ENCODE measurements around the gene CDK16.
A peak's percentile ranks its signal among the peaks of the same experiment; 100 is the strongest.

The CDK16 gene

GRCh38 chrX:47209508-47210238 lies 8.8 kb upstream of the CDK16 start:
- DNase-seq: no peak

- DNase-seq: no peak
Observed at GRCh38 chrX:47210661-47211425, 7.6 kb upstream of the CDK16 start.

DNA sequence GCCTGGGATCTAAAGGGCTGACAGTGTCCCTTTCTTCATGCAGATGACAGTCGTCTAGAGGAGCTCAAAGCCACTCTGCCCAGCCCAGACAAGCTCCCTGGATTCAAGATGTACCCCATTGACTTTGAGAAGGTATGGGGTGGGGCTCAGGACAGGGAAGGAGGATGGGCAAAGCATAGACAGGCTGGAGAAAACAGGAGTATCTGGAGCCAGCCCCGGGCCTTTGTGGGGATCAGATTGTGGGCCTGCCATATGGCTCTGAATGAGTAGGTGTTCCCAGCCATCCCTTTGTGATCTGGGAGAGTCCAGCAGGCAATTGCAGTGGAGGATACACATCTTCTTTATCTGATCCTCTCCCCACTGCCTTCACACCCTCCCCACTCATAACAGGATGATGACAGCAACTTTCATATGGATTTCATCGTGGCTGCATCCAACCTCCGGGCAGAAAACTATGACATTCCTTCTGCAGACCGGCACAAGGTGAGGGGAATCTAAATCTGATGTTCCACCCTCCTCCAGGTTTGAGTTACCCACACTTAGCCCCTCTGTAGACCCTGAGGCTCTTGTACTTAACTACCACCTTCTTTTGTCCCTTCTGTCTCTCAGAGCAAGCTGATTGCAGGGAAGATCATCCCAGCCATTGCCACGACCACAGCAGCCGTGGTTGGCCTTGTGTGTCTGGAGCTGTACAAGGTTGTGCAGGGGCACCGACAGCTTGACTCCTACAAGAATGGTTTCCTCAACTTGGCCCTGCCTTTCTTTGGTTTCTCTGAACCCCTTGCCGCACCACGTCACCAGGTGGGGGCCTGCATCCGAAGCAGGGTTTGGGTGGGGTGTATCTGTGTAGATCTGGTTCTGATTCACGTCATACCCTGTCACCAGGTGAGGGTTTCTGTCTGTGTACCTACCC lies 5.8 kb upstream of the CDK16 start:
- no peak for DNase-seq

DNA sequence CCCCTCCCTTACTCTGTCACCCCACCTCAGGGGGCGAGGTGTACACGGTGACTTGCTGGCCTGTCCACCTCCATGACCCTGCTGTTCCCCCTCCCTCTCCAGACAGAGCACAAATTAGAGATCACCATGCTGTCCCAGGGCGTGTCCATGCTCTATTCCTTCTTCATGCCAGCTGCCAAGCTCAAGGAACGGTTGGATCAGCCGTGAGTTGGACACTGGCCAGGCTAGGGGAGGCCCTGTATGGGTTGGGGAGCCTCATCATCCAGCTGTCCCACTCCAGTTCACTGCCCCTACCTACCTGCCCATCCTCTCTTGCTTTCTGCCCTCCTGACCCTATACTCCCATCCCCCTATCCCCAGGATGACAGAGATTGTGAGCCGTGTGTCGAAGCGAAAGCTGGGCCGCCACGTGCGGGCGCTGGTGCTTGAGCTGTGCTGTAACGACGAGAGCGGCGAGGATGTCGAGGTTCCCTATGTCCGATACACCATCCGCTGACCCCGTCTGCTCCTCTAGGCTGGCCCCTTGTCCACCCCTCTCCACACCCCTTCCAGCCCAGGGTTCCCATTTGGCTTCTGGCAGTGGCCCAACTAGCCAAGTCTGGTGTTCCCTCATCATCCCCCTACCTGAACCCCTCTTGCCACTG lies 3.9 kb upstream of the CDK16 start:
- DNase-seq: no peak

GRCh38 chrX:47215291-47215900 lies 3.1 kb upstream of the CDK16 start:
- DNase-seq: no peak

GRCh38 chrX:47216393-47216925 lies 2.0 kb upstream of the CDK16 start:
- DNase-seq: no peak

DNA sequence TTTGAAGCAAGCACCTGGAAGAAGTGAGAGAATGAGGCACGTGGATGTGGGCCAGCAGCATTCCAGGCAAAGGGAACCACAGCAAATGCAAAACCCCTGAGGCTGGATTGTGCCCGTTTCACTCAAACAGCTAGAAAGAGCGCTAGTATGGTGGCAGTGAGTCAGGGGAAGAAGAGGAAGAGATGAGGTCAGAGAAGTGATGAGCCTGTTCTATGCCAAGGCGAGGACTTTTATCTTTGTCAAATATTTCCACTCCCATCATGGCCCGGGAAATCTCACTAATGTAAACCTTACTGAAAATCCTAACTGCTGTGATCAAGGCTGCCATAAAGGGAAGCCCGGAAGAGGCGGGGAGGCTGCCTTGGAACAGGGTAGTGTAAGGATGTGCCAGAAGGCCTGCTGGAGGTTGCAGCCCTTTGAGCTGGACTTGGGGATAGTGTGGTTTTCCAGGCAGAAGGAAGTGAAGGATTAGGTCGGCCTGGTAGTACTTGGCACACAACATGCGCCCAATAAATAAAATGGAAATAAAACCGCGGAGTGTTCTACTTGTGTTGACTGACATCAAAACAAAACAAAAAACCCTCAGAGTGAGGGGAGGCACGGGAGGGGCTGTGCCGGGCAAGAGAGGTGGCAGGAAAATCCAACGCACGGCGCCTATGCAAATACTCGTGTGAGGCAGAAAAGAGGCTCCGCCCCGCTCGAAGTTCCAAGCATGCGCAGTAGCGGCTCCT lies 1.2 kb upstream of the CDK16 start:
- DNase-seq: peak; percentile 1

- peak; percentile 99 for DNase-seq
Observed at GRCh38 chrX:47217852-47218279, 615 bp upstream of the CDK16 start.

DNA sequence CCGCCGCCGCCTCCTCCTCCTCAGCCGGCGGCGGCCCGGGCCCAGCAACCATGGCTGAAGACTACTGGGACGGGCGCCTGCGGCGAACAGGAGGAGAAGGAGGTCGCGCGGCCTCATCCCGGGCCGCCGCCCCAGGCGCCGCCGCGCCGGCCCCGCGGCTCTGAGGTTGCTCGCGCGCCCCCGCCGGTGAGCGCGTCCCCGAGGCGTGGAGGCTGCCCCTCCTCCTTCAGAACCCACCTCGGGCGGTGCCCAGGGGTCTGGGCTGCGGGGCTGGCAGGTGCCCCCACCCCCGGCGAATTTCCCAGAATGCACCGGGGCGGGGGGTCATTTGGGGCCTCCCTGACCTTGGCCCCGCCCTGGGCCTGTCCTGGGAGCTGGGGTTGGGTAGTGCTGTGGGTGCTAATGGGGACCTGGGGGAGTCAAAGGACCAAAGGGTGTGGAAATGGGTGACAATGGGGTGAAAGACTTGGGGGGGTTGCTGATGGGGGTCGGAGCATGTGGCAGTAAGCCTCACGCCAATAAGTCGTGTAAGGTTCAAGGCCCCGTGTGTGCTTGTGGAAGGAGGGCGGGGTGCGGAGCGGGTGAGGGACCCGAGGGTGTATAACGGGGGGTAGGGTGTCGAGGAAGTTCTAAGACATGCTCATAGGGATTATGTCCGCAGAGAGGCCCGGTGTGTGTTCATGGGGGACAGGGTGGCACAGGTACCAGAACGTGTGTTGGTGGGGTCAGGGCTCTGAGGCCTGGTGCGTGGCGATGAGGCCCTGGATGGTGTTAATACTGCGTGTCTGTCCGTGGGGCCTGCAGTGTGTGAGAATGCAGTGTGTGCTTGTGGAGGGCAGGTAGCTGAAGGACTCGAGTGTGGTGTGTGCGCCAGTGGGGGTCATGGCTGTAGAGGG lies 687 bp downstream of the CDK16 start:
- no peak for DNase-seq

DNA sequence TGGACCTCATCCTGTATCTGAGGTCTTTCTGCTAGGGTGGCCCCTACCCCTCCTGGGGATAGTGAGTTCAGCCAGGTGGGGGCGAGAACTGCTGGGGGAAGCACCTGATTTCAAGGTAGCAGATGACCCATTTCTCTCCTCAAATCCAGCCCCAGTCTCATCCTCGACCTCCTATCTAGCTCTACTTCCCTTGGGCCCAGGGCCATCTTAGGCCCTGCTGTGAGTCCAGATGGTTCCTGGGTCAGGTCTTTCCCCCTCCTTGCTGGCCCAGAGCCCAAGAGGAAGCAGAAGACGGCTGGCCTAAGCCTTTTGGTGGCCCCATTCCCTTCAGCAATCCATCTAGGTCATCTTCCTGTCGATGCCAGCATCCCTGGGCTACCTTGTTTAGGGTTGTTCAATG lies 3.3 kb downstream of the CDK16 start:
- DNase-seq: no peak

GRCh38 chrX:47222751-47223350 lies 4.4 kb downstream of the CDK16 start:
- DNase-seq: no peak

DNA sequence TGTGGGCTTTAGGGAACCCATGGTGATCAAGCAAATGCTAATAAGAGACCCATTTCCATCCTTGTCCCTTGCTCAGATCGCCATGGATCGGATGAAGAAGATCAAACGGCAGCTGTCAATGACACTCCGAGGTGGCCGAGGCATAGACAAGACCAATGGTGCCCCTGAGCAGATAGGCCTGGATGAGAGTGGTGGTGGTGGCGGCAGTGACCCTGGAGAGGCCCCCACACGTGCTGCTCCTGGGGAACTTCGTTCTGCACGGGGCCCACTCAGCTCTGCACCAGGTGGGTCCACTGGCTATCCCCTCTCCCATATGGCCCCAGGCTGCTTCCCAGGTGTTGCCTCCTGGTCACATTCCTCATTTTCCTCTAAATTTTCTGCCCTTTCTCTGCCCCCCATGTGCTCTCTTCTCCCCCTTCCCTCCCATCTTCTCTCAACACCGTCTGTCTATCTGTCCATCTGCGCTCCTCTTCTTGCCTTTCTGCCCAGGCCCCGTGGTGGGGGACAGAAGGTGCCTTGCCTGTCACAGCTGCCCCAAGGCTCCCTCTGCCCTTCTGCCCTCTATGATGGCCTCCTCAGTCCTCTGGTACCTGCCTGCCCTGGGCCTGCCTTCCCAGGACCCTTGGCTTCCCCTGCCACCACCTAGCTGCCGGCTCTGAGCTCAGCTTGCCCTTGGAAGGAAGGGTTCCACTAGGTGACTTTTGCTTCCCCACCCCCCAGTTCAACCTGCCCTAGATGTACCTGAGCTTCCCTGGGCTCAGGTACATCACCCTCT lies 5.2 kb downstream of the CDK16 start:
- DNase-seq: no peak

DNA sequence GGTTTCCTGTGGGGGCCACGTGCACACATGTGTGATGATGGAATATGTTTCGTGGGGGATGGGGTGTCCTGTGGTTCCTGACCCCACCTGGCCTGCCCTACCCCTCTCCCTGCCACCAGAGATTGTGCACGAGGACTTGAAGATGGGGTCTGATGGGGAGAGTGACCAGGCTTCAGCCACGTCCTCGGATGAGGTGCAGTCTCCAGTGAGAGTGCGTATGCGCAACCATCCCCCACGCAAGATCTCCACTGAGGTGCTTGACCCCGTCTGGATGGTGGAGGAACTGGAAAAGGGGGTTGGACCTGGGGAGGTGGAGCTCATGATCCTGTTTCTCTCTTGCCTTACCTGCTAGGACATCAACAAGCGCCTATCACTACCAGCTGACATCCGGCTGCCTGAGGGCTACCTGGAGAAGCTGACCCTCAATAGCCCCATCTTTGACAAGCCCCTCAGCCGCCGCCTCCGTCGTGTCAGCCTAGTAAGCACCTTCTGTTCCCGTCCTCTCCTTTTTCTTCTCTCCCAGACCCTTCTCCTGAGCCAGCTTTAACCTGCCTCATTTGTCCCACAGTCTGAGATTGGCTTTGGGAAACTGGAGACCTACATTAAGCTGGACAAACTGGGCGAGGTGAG lies 5.9 kb downstream of the CDK16 start:
- DNase-seq: no peak

DNA sequence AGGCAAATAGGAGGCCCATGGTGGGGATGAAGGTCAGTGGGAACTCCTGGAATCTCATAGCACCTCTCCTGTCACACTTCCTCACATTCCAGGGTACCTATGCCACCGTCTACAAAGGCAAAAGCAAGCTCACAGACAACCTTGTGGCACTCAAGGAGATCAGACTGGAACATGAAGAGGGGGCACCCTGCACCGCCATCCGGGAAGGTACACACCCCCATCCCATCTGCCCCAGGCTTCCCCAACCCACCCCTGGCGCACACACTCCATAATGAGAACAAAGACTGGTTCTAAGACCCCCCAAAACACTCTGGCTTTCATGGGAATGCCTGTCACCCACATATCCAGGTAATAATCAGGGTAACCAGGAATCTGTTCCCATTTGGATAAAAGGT lies 6.4 kb downstream of the CDK16 start:
- no peak for DNase-seq

- DNase-seq: no peak
Observed at GRCh38 chrX:47226071-47226470, 7.6 kb downstream of the CDK16 start.

DNA sequence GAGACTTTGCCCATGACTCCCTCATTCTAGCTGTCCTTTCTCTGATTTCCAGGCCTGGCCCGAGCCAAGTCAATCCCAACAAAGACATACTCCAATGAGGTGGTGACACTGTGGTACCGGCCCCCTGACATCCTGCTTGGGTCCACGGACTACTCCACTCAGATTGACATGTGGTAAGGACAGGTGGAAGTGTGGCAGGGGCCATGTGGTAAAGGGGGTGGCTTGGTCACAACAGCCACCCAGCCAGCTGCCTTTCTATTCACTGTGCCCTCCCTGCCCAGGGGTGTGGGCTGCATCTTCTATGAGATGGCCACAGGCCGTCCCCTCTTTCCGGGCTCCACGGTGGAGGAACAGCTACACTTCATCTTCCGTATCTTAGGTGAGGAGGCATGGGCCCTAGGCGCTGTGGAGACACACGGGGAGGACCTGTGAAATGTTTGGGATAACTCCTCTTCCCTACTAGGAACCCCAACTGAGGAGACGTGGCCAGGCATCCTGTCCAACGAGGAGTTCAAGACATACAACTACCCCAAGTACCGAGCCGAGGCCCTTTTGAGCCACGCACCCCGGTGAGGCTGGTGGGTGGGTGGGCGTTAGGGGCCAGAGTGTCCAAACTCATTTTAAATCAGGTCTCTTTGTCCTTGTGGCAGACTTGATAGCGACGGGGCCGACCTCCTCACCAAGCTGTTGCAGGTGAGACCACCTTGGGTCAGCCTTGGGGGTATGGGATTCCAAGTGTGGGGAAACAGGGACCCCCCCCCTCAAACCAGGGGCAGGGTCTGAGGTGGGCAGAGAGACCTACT lies 8.3 kb downstream of the CDK16 start:
- no peak for DNase-seq

- DNase-seq: no peak
Observed at GRCh38 chrX:47227334-47227583, 8.8 kb downstream of the CDK16 start.

All from NCI-H1048 (cell line).